Measurements from ENCODE around the gene CEPT1.

Gene CEPT1

GRCh38 chr1:111204201-111204982, 64.4 kb downstream of the CEPT1 start:
- DNase-seq, result no peak
- H3K36me3 ChIP-seq (replicated peaks), result no peaks in the 10 kb centered on the region
- in situ Hi-C loops (cut with HindIII; ENCODE audit: low pct_ligation_motif_present, low sequenced_read_pairs), result loop anchor here (25.0 kb wide), 1 partner anchor 208 kb away; no protein-coding TSS in a partner anchor
- peaks cover 12% of the 10 kb centered on the region for H3K27me3 ChIP-seq (replicated peaks)
- peak overlapping the region; percentile 53 for H3K4me3 ChIP-seq (ENCODE audit: low read depth, low read length)
- no peak overlapping the region for H3K27ac ChIP-seq
- no peak for TF ChIP-seq CTCF (IDR thresholded peaks at IDR 0.05; ENCODE audit: low read depth, low read length, missing control alignments)

GRCh38 chr1:111204983-111205713, 65.1 kb downstream of the CEPT1 start:
- no peak for DNase-seq
- no peak for TF ChIP-seq CTCF (IDR thresholded peaks at IDR 0.05; ENCODE audit: low read depth, low read length, missing control alignments)
- no peak overlapping the region for H3K27ac ChIP-seq
- H3K27me3 ChIP-seq (replicated peaks), result peaks cover 12% of the 10 kb centered on the region
- H3K36me3 ChIP-seq (replicated peaks), result no peaks in the 10 kb centered on the region
- no peak overlapping the region for H3K4me3 ChIP-seq (ENCODE audit: low read depth, low read length)
- in situ Hi-C loops (cut with HindIII; ENCODE audit: low pct_ligation_motif_present, low sequenced_read_pairs), result loop anchor here (25.0 kb wide), 1 partner anchor 207 kb away; no protein-coding TSS in a partner anchor

GRCh38 chr1:111205714-111206050, 65.7 kb downstream of the CEPT1 start:
- Histone ChIP-seq H3K27me3 (replicated peaks) (peaks cover 14% of the 10 kb centered on the region), H3K4me3 (ENCODE audit: low read depth, low read length) (no peak overlapping the region), H3K36me3 (replicated peaks) (no peaks in the 10 kb centered on the region), H3K27ac (no peak overlapping the region)
- DNase-seq, result no peak
- TF ChIP-seq CTCF (IDR thresholded peaks at IDR 0.05; ENCODE audit: low read depth, low read length, missing control alignments), result no peak
- in situ Hi-C loops (cut with HindIII; ENCODE audit: low pct_ligation_motif_present, low sequenced_read_pairs), result loop anchor here (25.0 kb wide), 1 partner anchor 207 kb away; no protein-coding TSS in a partner anchor

GRCh38 chr1:111208921-111209320, 68.9 kb downstream of the CEPT1 start:
- no peak for DNase-seq
- in situ Hi-C loops (cut with HindIII; ENCODE audit: low pct_ligation_motif_present, low sequenced_read_pairs), result loop anchor here (25.0 kb wide), 1 partner anchor 203 kb away; no protein-coding TSS in a partner anchor
- peaks cover 14% of the 10 kb centered on the region for H3K27me3 ChIP-seq (replicated peaks)
- no peaks in the 10 kb centered on the region for H3K36me3 ChIP-seq (replicated peaks)
- no peak overlapping the region for H3K4me3 ChIP-seq (ENCODE audit: low read depth, low read length)
- TF ChIP-seq CTCF (IDR thresholded peaks at IDR 0.05; ENCODE audit: low read depth, low read length, missing control alignments), result no peak
- H3K27ac ChIP-seq, result no peak overlapping the region

DNA sequence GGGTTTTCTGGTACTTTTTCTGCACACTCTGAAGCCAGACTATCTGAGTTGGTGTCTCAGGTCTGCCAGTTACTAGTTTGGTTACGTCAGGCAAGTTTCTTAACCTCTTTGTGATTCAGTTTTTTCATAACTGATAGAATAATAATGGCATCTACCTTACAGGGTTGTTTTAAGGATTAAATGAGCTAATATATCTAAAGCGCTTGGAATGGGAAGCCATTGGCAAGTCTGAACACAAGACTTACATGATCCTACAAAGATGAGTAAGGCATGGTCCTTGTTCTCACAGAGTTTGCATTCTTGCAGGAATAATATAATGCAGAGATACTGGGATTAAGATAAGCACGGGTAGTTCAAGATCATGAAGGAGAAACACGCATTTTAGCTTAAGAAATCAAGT, 69.6 kb downstream of the CEPT1 start:
- Histone ChIP-seq H3K27ac (no peak overlapping the region), H3K4me3 (ENCODE audit: low read depth, low read length) (no peak overlapping the region), H3K27me3 (replicated peaks) (peaks cover 7% of the 10 kb centered on the region), H3K36me3 (replicated peaks) (no peaks in the 10 kb centered on the region)
- no peak for TF ChIP-seq CTCF (IDR thresholded peaks at IDR 0.05; ENCODE audit: low read depth, low read length, missing control alignments)
- in situ Hi-C loops (cut with HindIII; ENCODE audit: low pct_ligation_motif_present, low sequenced_read_pairs), result loop anchor here (25.0 kb wide), 1 partner anchor 203 kb away; no protein-coding TSS in a partner anchor
- no peak for DNase-seq

All from brain microvascular endothelial cell (primary cell).